GM19043 (cell line): ENCODE results near the gene FOXL2NB.
A peak's percentile ranks its signal among the peaks of the same experiment; 100 is the strongest.
"Not testable (repeated sequence)": the region's sequence is repeated elsewhere in the genome, so short reads cannot be mapped to it uniquely, and the experiment has no call there.

ENCODE experiments used
- ATAC-seq: cut with Tn5 transposase; IDR thresholded peaks from one replicate; pipeline ENCODE4 v1.9.1; 2021; ENCODE audit warnings: low read depth; ENCODE audit not compliant: unreplicated experiment

Gene FOXL2NB

DNA sequence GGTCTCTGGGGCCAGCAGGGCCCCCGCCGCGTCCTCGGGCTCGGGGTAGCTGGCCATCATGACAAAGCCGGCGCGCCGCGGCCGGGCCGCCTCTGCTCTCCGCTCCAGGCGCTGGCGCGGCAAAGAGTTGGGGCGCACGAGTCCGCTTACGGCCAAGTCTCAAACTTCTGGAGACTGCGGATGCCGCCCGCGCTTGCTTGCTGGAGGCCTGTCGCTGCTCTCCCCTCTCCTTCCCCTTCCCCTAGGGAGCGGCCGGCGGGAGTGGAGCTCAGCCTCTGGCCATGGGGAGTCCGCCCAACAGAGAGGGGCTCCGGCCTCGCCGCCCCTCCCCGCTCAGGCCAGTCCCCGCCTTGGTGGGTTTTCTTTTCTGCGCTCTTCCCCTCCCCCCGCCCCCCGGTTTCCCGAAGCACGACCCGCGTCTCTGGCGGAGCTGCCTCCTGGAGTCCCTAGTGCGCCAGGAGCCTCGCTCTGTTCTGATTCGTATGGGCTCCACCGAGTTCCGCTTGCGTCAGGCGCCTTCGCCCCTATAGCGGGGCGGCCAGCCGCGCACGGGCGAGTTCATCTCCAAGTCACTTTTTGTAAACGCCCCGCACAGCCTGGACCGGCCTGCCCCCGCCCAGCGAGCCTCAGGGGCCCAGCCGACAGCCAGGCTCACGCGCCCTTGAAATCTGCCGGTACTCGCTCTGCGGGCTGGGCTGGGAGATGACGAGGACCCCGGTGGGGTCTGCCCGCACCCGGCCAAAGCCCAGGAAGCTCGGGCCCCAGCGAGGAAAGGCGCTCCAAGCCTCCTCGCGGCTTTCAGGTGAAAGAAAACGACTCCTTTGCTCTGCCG is at the start of gene FOXL2NB, which contains the start of gene FOXL2:
TSS of gene FOXL2NB (plus strand) at position 555 of the 832 bp plus-strand sequence. CDS start at position 703, 148 bp downstream.
TSS of gene FOXL2 (minus strand) at position 475 of the 832 bp plus-strand sequence. CDS start at position 60, 415 bp downstream.
- no peak for ATAC-seq

GRCh38 chr3:138898301-138898700 is 48.7 kb upstream of the FOXL2NB start:
- ATAC-seq = no peak

DNA sequence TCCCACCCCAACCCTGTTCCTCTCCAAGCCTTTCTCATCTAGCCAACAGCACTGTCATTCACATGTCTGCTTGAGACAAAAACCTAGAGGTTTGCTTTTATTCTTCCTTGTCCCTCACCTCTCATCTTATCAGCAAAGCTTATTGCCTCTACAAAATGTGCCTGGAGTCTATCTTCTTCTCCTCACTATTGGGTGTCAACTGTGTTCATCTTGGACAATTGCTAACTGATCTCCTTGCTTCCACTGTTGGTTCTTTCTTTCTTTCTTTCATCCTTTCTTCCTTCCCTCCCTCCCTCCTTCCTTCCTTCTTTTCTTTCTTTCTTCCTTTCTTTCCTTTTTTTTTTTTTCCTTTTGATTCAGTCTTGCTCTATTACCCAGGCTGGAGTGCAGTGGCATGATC is 48.3 kb upstream of the FOXL2NB start:
- no peak for ATAC-seq

- no peak for ATAC-seq
Observed at GRCh38 chr3:138899351-138899991, 47.5 kb upstream of the FOXL2NB start.

DNA sequence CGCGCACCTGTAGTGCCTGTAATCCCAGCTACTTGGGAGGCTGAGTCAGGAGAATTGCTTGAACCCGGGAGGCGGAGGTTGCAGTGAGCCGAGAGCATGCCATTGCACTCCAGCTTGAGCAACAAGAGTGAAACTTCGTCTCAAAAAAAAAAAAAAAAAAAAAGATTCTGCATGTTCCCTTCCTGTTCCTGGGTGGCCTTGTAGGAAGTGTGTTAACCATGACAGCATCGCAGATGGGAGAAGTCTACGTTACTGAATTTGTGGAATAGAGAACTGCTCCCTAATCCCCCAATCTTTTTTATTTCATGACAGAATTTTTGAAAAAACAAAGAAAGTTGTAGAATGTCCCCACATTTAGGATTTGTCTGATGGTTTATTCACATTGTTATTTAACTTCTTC is 45.5 kb upstream of the FOXL2NB start:
- no peak for ATAC-seq

DNA sequence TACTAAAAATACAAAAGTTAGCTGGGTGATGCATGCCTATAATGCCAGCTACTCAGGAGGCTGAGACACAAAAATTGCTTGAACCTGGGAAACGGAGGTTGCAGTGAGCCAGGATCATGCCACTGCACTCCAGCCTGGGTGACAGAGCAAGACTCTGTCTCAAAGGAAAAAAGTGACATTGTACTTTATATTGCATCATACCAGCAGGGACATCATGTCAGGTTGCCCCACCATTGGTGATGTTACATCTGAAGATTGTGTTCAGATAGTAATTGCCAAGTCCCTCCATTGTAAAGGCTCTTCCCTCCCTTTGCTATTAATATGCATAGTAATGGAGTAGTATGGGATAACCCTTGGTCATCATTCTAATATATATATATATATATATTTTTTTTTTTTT is 44.8 kb upstream of the FOXL2NB start:
- no peak for ATAC-seq

DNA sequence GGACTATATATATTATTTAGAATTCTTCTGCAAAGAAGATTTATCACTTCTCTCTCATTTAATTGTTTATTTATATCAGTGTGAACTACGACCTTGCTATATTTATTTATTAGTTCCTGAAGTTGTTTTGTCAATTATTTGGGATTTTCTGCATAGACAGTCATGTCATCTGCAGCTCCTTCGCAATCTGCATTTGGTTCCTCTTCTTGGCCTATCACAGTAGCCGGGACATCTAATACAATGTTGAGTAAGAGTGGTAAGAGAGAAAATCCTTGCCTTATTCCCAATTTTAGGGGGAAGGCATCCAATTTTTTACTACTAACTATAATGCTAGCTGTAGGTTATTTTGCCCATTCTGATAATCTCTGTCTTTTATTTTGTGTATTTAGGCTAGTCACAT is 39.5 kb upstream of the FOXL2NB start:
- no peak for ATAC-seq

DNA sequence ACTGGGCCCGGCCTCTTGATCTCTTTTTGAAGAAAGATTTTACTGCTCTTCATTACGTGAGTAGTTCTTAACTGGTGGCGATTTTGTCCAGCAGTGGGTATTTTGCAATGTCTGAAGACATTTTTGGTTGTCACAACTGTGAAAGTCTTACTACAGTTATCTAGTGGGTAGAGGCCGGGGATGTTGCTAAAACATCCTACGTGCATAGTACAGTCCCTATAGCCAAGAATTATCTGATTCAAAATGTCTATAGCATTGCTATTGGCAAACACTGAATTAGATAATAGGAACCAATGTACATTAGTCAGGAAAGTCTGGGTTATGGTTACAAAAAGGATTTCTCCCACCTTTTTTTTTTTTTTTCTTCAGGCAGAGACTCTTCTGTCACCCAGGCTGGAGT is 38.2 kb upstream of the FOXL2NB start:
- ATAC-seq = no peak

GRCh38 chr3:138909904-138910303 is 37.1 kb upstream of the FOXL2NB start:
- no peak for ATAC-seq

DNA sequence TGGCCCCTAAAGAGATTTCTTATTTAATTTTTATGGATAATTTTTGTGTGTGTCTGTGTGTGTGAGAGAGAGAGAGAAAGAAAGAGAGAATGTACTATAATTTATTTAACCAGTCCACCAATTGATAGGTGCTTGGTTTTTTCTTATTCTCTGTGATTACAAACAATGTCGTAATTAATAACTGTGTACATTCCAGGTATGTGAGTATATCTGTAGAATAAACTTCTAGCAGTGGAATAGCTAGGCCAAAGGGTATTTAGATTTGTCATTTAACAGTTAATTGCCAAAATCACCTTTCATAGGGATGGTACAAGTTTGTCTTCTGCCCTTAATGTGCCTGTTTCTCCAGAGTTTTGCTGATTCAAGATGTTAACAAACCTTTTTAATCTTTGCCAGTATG is 35.4 kb upstream of the FOXL2NB start:
- ATAC-seq = no peak

DNA sequence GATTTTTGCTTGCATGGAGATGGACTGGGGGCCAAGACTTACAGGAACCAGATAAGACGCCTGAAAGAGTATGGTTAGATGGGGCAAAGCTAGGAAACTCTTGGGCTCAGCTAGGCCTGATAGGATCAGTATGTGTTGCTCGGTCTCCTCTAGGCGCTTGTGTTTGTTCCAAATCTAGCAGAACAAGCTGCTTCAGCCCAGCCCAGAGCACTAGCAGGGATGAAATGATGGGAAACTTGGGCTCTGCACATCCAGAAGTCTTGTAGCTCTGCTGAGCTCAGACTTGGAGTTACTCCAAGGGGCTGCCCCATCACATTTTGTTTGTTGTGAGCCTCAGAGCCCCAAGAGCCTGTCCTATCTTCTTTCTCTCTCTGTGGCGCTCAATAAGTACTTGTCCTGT is 34.8 kb upstream of the FOXL2NB start:
- no peak for ATAC-seq

GRCh38 chr3:138913766-138914165 is 33.3 kb upstream of the FOXL2NB start:
- no peak for ATAC-seq

GRCh38 chr3:138914870-138915502 is 32.0 kb upstream of the FOXL2NB start:
- ATAC-seq = peak; percentile 22

GRCh38 chr3:138915503-138916498 is 31.2 kb upstream of the FOXL2NB start:
- ATAC-seq = peak; percentile 72

DNA sequence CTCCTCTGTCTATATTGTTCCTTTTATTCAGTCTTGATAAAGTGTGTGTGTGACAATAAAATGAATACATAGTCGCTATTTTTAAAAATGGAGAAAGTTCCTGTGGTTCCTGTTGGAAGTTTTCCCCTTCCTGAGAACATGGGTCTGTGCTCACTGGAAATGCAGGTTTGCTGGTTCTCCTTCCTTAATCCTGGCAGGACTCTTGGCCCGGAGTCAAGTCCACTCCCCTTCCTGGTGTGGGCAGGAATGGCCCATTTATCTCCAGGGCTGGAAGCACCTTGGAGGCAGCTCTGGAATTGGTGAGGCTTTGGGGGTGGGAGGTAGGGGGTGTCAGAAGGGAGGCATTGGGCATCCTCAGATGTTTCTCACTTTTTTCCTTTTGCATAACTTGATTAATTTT is 30.2 kb upstream of the FOXL2NB start:
- ATAC-seq = no peak

DNA sequence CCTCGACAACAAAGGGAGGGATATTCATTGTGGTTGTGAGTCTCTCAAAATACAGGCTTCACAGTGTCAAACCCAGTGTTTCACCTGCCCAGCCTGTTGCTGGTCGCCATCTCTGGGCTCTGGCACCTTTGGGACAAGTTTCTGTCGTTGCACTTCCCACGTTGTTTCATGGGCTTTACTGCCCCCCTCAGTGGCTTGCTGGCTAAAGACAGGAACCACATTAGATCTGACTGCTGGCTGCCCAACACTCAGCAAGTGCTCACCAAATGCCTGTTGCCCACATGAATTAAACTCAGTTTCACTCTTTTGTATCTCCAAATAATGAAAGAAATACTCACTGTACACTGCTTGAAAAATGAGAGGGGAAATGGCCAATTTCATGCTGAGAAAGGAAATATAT is 27.7 kb upstream of the FOXL2NB start:
- ATAC-seq = no peak

DNA sequence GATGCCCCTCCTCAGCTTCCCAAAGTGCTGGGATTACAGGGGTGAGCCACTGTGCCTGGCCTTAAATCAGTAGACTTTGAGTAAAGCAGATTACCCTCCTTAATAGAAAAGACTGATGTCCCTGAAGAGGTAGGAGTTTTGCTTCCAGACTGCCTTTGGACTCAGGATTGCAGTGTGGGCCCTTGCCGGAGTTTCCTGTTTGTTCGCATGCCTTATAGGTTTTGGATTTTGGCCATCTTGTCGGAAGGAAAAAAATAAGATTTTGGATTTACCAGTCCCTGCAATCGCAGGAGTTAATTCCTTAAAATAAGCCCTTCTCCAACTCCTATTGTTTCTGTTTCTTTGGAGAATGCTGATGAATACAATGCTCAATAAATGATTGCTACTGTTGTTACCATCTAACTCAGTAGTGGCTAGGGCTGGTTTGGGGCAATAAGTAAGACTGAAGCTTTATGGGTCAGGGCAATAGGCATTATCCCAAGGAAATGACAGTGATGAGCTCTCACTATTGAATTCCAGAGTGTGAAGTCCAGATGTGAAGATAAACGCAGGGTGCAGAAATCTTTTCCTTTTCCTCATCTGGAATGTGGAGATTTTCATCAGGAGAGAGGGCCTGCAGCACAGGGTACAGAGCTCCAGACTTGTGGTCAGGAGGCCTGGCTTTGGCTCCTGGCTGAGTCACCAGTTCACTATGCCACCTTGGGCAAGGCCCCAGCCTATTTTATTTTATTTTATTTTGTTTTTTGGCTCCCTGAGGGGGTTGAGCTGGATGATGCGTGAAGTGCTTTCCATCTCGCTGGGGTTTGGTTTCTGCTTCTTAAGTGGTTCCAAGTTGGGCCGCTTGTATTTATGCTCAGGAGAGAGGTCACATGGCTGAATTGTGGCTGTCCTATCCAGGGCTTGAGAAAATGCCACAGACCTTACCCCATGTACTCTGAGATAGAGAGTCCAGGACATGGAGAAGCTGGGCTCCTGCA is 25.4 kb upstream of the FOXL2NB start:
- no peak for ATAC-seq

DNA sequence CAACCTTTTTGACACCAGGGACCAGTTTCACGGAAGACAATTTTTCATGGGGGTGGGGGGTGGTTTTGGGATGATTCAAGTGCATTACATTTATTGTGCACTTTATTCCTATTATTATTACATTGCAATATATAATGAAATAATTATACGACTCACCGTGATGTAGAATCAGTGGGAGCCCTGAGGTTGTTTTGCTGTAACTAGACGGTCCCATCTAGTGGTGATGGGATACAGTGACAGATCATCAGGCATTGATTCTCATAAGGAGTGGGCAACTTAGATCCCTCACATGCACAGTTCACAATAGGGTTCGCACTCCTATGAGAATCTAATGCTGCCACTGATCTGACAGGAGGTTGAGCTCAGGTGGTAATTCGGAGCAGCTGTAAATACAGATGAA is 24.6 kb upstream of the FOXL2NB start:
- not testable (repeated sequence) for ATAC-seq

- ATAC-seq = peak; percentile 69
Observed at GRCh38 chr3:138923531-138923994, 23.5 kb upstream of the FOXL2NB start.
